Left ventricle myocardium inferior (tissue), 1 donor: Measurements from ENCODE around the gene PITHD1. TPM values are rescaled to one million over a fixed set of nuclear protein-coding genes. Genes with fewer than 3 reads are reported as not detected.
A peak's percentile ranks its signal among the peaks of the same experiment; 100 is the strongest.

Experiments
- DNase-seq: peaks from one replicate; pipeline ENCODE4 v3.0.0-alpha.2; 2020
- H3K27ac ChIP-seq: fragments of 200-600 bp; replicated peaks from 2 replicates; pipeline ENCODE4 v1.8.0; 2021
- H3K27me3 ChIP-seq: fragments of 200-600 bp; 2 replicates; pipeline ENCODE4 v1.8.0; 2021; ENCODE audit warnings: low read depth
- H3K36me3 ChIP-seq: fragments of 200-600 bp; 2 replicates; pipeline ENCODE4 v1.8.0; 2021
- H3K4me1 ChIP-seq: fragments of 200-600 bp; 2 replicates; pipeline ENCODE4 v1.8.0; 2021
- H3K4me3 ChIP-seq: fragments of 200-600 bp; 2 replicates; pipeline ENCODE4 v1.8.0; 2021; ENCODE audit warnings: mild to moderate bottlenecking, moderate library complexity
- H3K9me3 ChIP-seq: fragments of 200-600 bp; replicated peaks from 2 replicates; pipeline ENCODE4 v1.8.0; 2021
- intact Hi-C: fragments of 100-400 bp; cut with micrococcal nuclease; formaldehyde crosslinking; loops from one replicate; pipeline ENCODE4 v1.11.0; 2022
- total RNA-seq: library from RNA; stranded (reverse); fragmentation: NEBNext Ultra II Directional; extraction: Animal tissue kit (Norgen Biotek cat#: 25700); gene quantifications from one replicate; pipeline ENCODE4 v1.2.1, GENCODE V29; 2021
- TF ChIP-seq, protein P1 (sequence below): fragments of 200-600 bp; IDR thresholded peaks from 2 replicates; pipeline ENCODE4 v1.8.0; 2021; ENCODE audit warnings: antibody characterized with exemption, mild to moderate bottlenecking, borderline replicate concordance
- donor health status: DM: no; HTN: yes; CAD: no; lungs with severe emphysema.

The PITHD1 gene
- total RNA-seq, 1 donor from 2014 or later, result 40.3 TPM

DNA sequence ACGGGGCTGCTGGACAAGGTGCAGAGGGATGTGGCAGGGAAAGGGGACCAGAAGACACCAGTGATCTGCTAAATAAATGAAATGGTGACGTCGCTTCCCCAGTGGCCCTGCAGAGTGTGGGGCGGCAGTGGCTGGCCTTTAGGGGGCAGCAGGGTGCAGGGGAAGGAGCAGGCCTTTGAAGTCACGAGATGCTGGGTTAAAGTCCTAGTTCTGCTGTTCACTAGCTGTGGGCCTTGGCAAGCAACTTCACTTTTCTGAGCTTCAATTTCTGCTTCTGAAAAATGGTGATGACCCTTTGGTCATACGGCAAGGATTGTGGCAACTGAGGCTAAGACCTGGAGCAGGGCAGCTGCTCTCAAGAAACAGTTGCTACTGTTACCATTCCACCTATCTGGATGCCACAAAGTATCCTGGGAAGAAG, 31.5 kb downstream of the PITHD1 start:
- Histone ChIP-seq H3K4me3 (no peak overlapping the region), H3K27me3 (no peaks in the 10 kb centered on the region), H3K27ac (peak overlapping the region; percentile 30), H3K9me3 (no peaks in the 10 kb centered on the region), H3K4me1 (peaks cover 18% of the 10 kb centered on the region), H3K36me3 (peaks cover 58% of the 10 kb centered on the region)
- TF ChIP-seq, protein P1, sequence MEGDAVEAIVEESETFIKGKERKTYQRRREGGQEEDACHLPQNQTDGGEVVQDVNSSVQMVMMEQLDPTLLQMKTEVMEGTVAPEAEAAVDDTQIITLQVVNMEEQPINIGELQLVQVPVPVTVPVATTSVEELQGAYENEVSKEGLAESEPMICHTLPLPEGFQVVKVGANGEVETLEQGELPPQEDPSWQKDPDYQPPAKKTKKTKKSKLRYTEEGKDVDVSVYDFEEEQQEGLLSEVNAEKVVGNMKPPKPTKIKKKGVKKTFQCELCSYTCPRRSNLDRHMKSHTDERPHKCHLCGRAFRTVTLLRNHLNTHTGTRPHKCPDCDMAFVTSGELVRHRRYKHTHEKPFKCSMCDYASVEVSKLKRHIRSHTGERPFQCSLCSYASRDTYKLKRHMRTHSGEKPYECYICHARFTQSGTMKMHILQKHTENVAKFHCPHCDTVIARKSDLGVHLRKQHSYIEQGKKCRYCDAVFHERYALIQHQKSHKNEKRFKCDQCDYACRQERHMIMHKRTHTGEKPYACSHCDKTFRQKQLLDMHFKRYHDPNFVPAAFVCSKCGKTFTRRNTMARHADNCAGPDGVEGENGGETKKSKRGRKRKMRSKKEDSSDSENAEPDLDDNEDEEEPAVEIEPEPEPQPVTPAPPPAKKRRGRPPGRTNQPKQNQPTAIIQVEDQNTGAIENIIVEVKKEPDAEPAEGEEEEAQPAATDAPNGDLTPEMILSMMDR, result peak; percentile 84
- intact Hi-C loops, result no loop called here
- DNase-seq, result peak; percentile 75

DNA sequence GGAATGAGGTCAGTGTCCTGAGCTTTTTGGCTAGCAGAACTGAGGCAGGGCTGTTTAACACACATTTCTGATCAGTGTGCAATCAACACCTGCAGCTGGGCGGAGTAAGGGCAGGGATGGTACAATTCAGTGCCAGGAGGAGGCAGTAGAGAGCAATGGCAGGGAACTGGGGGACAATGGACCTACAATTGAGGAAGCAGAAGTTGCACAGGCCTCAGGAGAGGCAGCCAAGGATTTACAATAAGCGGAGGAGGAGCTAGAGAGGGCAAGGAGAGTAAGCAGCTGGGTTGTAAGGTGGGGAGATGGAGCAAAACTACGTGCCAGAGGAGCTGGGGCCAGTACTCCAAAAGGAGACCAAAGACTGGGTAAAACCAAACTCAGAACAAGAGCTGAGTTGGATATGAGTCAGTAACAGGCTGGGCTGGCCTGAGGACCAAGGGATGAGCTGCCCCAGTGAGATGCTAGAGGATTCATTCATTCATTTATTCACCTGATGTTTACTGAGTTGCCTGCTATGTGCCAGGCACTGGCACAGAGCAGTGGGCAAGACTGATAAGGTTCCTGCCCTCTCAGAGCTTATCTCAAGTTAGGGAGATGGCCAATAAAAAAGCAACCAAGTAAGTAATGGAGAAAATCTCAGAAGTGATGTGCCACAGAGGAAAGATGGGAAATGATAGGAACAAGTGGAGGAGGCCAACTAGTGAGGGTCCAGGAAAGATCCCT, 32.8 kb downstream of the PITHD1 start:
- intact Hi-C loops, result no loop called here
- H3K4me3 ChIP-seq, result no peak overlapping the region
- H3K27me3 ChIP-seq, result no peaks in the 10 kb centered on the region
- H3K4me1 ChIP-seq, result peaks cover 18% of the 10 kb centered on the region
- H3K9me3 ChIP-seq, result no peaks in the 10 kb centered on the region
- TF ChIP-seq, protein P1, result peak; percentile 62
- no peak for DNase-seq
- H3K27ac ChIP-seq, result no peak overlapping the region
- peaks cover 69% of the 10 kb centered on the region for H3K36me3 ChIP-seq

DNA sequence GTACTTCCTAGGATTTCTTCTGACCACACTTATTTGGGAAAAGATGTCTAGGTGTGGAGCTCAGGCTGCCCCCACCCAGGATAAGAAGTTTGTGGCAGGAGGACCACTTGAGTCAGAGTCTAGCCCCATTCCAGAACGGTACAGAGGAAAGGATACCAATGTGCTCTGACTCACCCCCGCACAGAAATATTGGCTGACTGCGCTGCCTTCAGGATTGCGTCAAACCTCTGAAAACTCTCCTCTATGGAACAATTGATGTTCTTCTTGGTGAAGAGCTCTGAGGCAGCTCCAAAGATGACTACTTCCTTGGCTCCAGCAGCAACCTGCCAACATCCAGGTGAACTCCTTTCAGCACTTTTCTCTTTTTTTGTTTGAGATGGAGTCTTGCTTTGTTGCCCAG, 35.8 kb downstream of the PITHD1 start:
- Histone ChIP-seq H3K9me3 (no peaks in the 10 kb centered on the region), H3K36me3 (peaks cover 78% of the 10 kb centered on the region), H3K4me3 (no peak overlapping the region), H3K4me1 (peaks cover 18% of the 10 kb centered on the region), H3K27me3 (no peaks in the 10 kb centered on the region), H3K27ac (no peak overlapping the region)
- DNase-seq, result no peak
- TF ChIP-seq, protein P1, result no peak
- intact Hi-C loops, result no loop called here

DNA sequence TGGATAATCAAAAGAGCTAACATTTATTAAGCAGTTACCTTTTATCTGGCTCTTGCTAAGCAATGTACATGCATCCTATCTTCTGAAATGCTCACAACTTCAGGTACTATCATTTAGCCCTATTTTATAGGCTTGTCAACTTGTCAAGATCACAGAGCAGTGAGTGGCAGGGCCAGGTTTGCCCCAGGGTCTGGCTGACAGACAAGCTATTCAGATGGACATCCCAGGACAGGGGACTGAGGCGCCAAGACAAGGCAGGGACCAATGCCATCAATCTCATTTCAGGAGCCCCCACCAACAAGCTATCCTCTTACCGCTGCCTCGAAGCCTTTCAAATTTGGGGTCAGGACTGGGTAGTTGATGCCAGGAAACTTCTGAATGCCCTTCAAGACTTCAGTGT, 38.1 kb downstream of the PITHD1 start:
- no peak overlapping the region for H3K27ac ChIP-seq
- H3K9me3 ChIP-seq, result no peaks in the 10 kb centered on the region
- H3K4me3 ChIP-seq, result no peak overlapping the region
- intact Hi-C loops, result no loop called here
- DNase-seq, result no peak
- H3K36me3 ChIP-seq, result peaks cover 87% of the 10 kb centered on the region
- no peaks in the 10 kb centered on the region for H3K27me3 ChIP-seq
- peaks cover 2% of the 10 kb centered on the region for H3K4me1 ChIP-seq
- TF ChIP-seq, protein P1, result no peak

DNA sequence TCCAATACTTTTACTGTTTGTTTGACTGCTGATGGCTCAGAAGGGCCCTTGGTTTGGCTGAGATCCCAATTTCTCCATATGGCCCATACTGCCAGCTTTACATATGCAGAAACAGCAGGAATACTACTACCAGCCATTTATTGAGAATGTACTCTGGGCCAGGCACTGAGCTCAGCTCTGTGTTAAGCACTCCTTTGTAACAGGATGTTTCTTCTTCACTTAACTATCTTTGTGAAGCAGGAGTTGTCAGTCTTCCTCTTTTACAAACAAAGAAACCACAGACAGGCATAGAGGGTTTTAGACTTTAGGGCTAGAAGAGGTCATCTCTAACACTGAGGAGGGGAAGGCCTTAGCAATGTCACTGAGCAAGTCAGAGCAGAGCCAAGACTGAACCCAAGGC, 38.7 kb downstream of the PITHD1 start:
- TF ChIP-seq, protein P1, result no peak
- Histone ChIP-seq H3K4me3 (no peak overlapping the region), H3K27me3 (no peaks in the 10 kb centered on the region), H3K4me1 (no peaks in the 10 kb centered on the region), H3K27ac (no peak overlapping the region), H3K9me3 (no peaks in the 10 kb centered on the region), H3K36me3 (peaks cover 82% of the 10 kb centered on the region)
- intact Hi-C loops, result no loop called here
- no peak for DNase-seq
